ENCODE data around the gene VPS16. TPM values are rescaled to one million over a fixed set of nuclear protein-coding genes. Genes with fewer than 3 reads are reported as not detected.

The VPS16 gene
- polyA plus RNA-seq, 1 donor (not counting 4 experiments of a cell fraction or from before 2014, with no cell fraction given): 22.7 TPM

DNA sequence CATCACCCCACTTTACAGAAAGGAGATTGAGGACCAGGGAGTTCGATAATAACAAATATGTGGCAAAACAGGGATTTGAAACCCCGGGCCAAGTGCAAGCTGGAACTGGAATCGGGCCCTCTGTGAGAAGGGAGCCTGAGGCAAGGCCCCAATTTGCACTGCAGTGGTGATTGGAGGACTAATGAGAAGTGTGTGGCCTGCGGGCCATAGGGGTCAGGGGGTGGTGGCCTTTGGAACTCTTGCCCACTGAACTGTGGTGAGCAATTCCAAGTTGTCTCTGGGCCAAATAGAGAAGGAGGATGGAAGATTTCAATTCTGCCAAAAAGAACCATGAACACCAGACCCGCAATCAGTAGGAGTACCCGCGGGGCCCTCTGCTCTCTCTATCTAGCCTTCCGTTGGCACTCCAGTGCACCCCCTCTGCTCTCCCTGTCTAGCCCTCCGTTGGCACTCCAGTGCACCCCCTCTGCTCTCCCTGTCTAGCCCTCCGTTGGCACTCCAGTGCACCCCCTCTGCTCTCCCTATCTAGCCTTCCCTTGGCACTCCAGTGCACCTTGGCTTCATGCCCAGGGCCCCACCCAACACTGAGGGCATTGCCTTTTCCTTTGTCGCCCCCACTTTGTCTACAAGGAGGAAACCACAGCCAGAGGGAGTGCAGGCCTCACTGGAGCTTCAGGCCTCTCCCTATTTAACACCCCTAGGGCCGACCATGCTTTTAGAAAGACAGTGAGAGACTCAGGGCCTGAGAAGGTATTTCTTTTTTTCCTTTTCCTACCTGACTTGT is 26.7 kb downstream of the VPS16 start:
- Histone ChIP-seq H3K4me3 (ENCODE audit: control insufficient read depth in 2 of 3, extremely low read depth in 1 of 3, insufficient read depth in 2 of 3, low read depth in 1 of 3, low read length in 3 of 3) (no peak overlapping the region), H2AFZ (ENCODE audit: control insufficient read depth, low read length) (no peak overlapping the region), H3K9me3 (ENCODE audit: control insufficient read depth, low read depth, low read length) (no peaks in the 10 kb centered on the region), H3K4me2 (ENCODE audit: control insufficient read depth, extremely low read depth, insufficient read depth, low read depth, low read length) (no peak overlapping the region), H3K79me2 (ENCODE audit: control insufficient read depth, insufficient read depth, low read length) (no peaks in the 10 kb centered on the region), H3K27ac (ENCODE audit: control insufficient read depth, insufficient read depth, low read length) (no peak overlapping the region), H3K4me1 (ENCODE audit: control insufficient read depth, extremely low read depth, insufficient read depth, low read length) (peaks cover 11% of the 10 kb centered on the region), H3K9me1 (ENCODE audit: control insufficient read depth, extremely low read depth, insufficient read depth, low read length) (no peaks in the 10 kb centered on the region), H3K36me3 (ENCODE audit: control insufficient read depth in 2 of 2, extremely low read depth in 1 of 2, insufficient read depth in 2 of 2, low read length in 2 of 2) (peaks cover 6 to 11% of the 10 kb centered on the region in 2 experiments), H3K9ac (ENCODE audit: control insufficient read depth, extremely low read depth, insufficient read depth, low read length) (no peak overlapping the region), H3K27me3 (ENCODE audit: control insufficient read depth, extremely low read depth, insufficient read depth, low read length) (peaks cover 3% of the 10 kb centered on the region), H4K20me1 (ENCODE audit: control insufficient read depth, extremely low read depth, insufficient read depth, low read length) (no peaks in the 10 kb centered on the region)
- FAIRE-seq: no peak
- DNase-seq (ENCODE audit: low read depth, low spot score): no peak
- TF ChIP-seq, protein P1, sequence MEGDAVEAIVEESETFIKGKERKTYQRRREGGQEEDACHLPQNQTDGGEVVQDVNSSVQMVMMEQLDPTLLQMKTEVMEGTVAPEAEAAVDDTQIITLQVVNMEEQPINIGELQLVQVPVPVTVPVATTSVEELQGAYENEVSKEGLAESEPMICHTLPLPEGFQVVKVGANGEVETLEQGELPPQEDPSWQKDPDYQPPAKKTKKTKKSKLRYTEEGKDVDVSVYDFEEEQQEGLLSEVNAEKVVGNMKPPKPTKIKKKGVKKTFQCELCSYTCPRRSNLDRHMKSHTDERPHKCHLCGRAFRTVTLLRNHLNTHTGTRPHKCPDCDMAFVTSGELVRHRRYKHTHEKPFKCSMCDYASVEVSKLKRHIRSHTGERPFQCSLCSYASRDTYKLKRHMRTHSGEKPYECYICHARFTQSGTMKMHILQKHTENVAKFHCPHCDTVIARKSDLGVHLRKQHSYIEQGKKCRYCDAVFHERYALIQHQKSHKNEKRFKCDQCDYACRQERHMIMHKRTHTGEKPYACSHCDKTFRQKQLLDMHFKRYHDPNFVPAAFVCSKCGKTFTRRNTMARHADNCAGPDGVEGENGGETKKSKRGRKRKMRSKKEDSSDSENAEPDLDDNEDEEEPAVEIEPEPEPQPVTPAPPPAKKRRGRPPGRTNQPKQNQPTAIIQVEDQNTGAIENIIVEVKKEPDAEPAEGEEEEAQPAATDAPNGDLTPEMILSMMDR (optimal IDR thresholded peaks at IDR 0.05 in 1 of 3, IDR thresholded peaks at IDR 0.05 in 1 of 3, conservative IDR thresholded peaks at IDR 0.05 in 1 of 3; ENCODE audit: extremely low read depth in 1 of 3, insufficient read depth in 2 of 3, low read length in 3 of 3): no peak
- TF ChIP-seq EZH2 (IDR thresholded peaks at IDR 0.05; ENCODE audit: low read length): no peak
- dilution Hi-C loops (cut with MboI; ENCODE audit: extremely low pct_ligation_motif_present, low sequenced_read_pairs): no loop called here

DNA sequence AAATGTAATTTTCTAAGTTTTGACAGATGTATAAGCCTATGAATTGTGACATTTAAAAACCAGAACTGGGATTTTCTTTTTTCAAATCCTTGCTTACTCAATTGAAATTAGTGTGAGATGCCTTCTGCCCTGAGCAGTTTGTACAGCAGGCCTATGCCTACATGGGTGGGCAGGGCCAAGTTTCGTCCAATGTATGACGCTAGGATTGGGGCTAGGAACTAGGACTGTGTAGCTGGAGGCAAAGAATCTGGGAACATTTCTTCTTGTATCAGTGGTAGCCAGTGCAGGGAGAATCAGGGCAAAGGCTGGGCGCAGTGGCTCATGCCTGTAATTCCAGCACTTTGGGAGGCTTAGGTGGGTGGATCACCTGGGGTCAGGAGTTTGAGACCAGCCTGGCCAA is 28.8 kb downstream of the VPS16 start:
- Histone ChIP-seq H2AFZ (ENCODE audit: control insufficient read depth, low read length) (no peak overlapping the region), H3K4me1 (ENCODE audit: control insufficient read depth, extremely low read depth, insufficient read depth, low read length) (peaks cover 20% of the 10 kb centered on the region), H3K9ac (ENCODE audit: control insufficient read depth, extremely low read depth, insufficient read depth, low read length) (no peak overlapping the region), H3K27ac (ENCODE audit: control insufficient read depth, insufficient read depth, low read length) (no peak overlapping the region), H3K9me3 (ENCODE audit: control insufficient read depth, low read depth, low read length) (no peaks in the 10 kb centered on the region), H3K4me2 (ENCODE audit: control insufficient read depth, extremely low read depth, insufficient read depth, low read depth, low read length) (no peak overlapping the region), H3K4me3 (ENCODE audit: control insufficient read depth in 2 of 3, extremely low read depth in 1 of 3, insufficient read depth in 2 of 3, low read depth in 1 of 3, low read length in 3 of 3) (no peak overlapping the region), H3K9me1 (ENCODE audit: control insufficient read depth, extremely low read depth, insufficient read depth, low read length) (no peaks in the 10 kb centered on the region), H3K36me3 (ENCODE audit: control insufficient read depth in 2 of 2, extremely low read depth in 1 of 2, insufficient read depth in 2 of 2, low read length in 2 of 2) (peaks cover 4 to 10% of the 10 kb centered on the region in 2 experiments), H4K20me1 (ENCODE audit: control insufficient read depth, extremely low read depth, insufficient read depth, low read length) (no peaks in the 10 kb centered on the region), H3K79me2 (ENCODE audit: control insufficient read depth, insufficient read depth, low read length) (peaks cover 4% of the 10 kb centered on the region), H3K27me3 (ENCODE audit: control insufficient read depth, extremely low read depth, insufficient read depth, low read length) (peaks cover 3% of the 10 kb centered on the region)
- FAIRE-seq (no peak), DNase-seq (ENCODE audit: low read depth, low spot score) (no peak)
- dilution Hi-C loops (cut with MboI; ENCODE audit: extremely low pct_ligation_motif_present, low sequenced_read_pairs): no loop called here
- TF ChIP-seq, protein P1 (optimal IDR thresholded peaks at IDR 0.05 in 1 of 3, IDR thresholded peaks at IDR 0.05 in 1 of 3, conservative IDR thresholded peaks at IDR 0.05 in 1 of 3; ENCODE audit: extremely low read depth in 1 of 3, insufficient read depth in 2 of 3, low read length in 3 of 3): no peak
- no peak for TF ChIP-seq EZH2 (IDR thresholded peaks at IDR 0.05; ENCODE audit: low read length)

Data from keratinocyte (primary cell).